Measurements from ENCODE around the gene STK32B. TPM values are rescaled to one million over a fixed set of nuclear protein-coding genes. Genes with fewer than 3 reads are reported as not detected.

Gene STK32B
- total and polyA plus RNA-seq, 11 donors, result 0.08 to 2.0 (median 0.25) TPM

DNA sequence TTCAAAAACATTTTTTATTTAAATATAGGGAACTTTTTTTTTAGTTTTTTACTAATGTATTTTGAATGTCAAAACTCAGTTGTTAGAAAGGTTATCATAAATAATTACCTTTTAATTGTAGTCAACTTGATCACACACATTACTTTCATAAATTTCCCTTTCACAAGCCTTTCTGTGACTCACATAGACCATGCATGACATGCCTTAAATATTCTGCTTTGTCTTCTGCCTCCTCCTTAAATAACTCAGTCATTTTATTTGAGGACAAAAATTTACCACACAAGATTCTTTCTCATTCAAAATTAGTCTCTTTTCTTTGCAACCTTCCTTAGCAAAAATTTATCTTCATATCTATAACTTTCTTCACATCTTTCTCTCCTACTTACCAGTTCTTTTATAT lies 437.1 kb downstream of the STK32B start:
- TF ChIP-seq POLR2A (IDR thresholded peaks at IDR 0.05), result no peak
- TF ChIP-seq, protein P1, sequence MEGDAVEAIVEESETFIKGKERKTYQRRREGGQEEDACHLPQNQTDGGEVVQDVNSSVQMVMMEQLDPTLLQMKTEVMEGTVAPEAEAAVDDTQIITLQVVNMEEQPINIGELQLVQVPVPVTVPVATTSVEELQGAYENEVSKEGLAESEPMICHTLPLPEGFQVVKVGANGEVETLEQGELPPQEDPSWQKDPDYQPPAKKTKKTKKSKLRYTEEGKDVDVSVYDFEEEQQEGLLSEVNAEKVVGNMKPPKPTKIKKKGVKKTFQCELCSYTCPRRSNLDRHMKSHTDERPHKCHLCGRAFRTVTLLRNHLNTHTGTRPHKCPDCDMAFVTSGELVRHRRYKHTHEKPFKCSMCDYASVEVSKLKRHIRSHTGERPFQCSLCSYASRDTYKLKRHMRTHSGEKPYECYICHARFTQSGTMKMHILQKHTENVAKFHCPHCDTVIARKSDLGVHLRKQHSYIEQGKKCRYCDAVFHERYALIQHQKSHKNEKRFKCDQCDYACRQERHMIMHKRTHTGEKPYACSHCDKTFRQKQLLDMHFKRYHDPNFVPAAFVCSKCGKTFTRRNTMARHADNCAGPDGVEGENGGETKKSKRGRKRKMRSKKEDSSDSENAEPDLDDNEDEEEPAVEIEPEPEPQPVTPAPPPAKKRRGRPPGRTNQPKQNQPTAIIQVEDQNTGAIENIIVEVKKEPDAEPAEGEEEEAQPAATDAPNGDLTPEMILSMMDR (IDR thresholded peaks at IDR 0.05), result no peak
- ATAC-seq, result no peak
- Histone ChIP-seq H3K4me1 (no peaks in the 10 kb centered on the region), H3K4me3 (no peak overlapping the region), H3K9me3 (peaks cover 0 to 50% (median 27%) of the 10 kb centered on the region in 12 donors), H3K27me3 (no peaks in the 10 kb centered on the region), H3K27ac (no peak overlapping the region), H3K36me3 (no peaks in the 10 kb centered on the region)
- intact Hi-C loops (cut with DNase I), result no loop called here
- DNase-seq, result no peak

DNA sequence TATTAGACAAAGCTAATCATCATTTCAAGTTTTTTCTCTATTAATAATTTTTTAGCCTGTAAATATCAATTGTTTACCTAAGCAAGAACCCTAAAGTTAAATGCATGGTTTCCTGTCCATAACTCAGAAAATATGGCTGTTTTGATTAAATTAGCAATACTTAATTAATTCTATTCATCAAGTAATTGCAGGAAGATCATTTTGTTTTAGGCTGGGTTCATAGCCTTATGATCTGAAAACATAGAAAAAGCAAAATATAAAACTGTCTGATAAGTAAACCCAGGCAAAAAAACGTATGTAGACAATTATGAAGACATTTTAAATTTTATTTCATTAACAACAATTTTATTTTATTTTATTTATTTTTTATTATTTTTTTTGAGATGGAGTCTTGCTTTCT lies 438.0 kb downstream of the STK32B start:
- TF ChIP-seq, protein P1 (IDR thresholded peaks at IDR 0.05), result no peak
- no peak for TF ChIP-seq POLR2A (IDR thresholded peaks at IDR 0.05)
- peaks cover 0 to 51% (median 27%) of the 10 kb centered on the region in 12 donors for H3K9me3 ChIP-seq
- no peaks in the 10 kb centered on the region for H3K4me1 ChIP-seq
- 42 to 68% (median 60%) methylated on average over 1 of the region's 1 CpG for WGBS, 4 donors
- ATAC-seq, result no peak
- H3K27me3 ChIP-seq, result no peaks in the 10 kb centered on the region
- H3K36me3 ChIP-seq, result no peaks in the 10 kb centered on the region
- H3K27ac ChIP-seq, result no peak overlapping the region
- no peak overlapping the region for H3K4me3 ChIP-seq
- intact Hi-C loops (cut with DNase I), result no loop called here
- no peak for DNase-seq

DNA sequence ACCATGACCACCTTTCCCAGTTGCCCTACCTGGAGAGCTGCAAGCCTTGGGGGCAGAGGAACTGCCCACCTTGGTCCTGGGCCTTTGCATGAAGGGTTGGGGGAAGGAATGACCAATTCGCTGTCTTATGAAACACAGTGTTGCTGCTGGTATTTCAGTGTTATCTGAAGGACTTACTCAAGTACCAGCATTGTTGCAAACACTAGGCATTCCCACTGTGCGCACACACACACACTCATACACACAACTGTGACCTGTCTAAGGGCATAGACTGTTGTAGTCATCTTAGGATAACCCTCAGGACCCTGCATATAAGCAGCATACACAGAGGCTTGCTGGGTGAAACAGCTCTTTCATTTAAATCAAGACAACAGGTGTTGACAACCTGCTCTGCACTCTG lies 446.2 kb downstream of the STK32B start:
- TF ChIP-seq POLR2A (IDR thresholded peaks at IDR 0.05), result no peak
- TF ChIP-seq, protein P1 (IDR thresholded peaks at IDR 0.05), result no peak
- ATAC-seq (no peak), DNase-seq (no peak)
- peaks cover 0 to 3% (median 0%) of the 10 kb centered on the region in 9 donors for H3K36me3 ChIP-seq
- intact Hi-C loops (cut with DNase I), result no loop called here
- H3K27me3 ChIP-seq, result no peaks in the 10 kb centered on the region
- H3K4me1 ChIP-seq, result no peaks in the 10 kb centered on the region
- H3K9me3 ChIP-seq, result peaks cover 0 to 5% (median 0%) of the 10 kb centered on the region in 12 donors
- no peak overlapping the region for H3K27ac ChIP-seq
- H3K4me3 ChIP-seq, result no peak overlapping the region
- 54 to 91% (median 85%) methylated on average over 2 of the region's 2 CpGs for WGBS, 4 donors

DNA sequence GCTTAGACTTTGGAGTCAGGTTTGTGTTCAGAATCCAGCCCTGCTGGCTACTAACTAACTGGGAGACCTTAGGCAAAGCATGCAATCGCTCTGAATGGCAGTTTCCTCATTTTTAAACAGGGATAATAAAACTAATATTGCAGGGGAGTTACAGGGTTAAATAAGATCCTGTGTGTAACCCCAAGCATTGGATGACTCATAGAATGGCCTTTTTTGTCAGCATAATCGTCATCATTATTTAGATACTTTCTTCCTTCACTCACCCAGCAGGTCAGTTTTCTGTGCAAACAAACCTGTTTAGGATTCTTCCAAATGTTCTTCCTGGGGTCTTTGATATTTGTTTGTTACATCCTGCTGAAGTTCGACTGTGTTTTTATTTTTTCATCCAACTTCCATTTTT lies 448.9 kb downstream of the STK32B start:
- intact Hi-C loops (cut with DNase I), result no loop called here
- DNase-seq (no peak), ATAC-seq (no peak)
- H3K36me3 ChIP-seq, result peaks cover 0 to 3% (median 0%) of the 10 kb centered on the region in 9 donors
- H3K27me3 ChIP-seq, result no peaks in the 10 kb centered on the region
- no peak overlapping the region for H3K27ac ChIP-seq
- no peaks in the 10 kb centered on the region for H3K4me1 ChIP-seq
- TF ChIP-seq POLR2A (IDR thresholded peaks at IDR 0.05), result no peak
- TF ChIP-seq, protein P1 (IDR thresholded peaks at IDR 0.05), result no peak
- no peaks in the 10 kb centered on the region for H3K9me3 ChIP-seq
- H3K4me3 ChIP-seq, result no peak overlapping the region
- 56 to 69% (median 65%) methylated on average over 3 of the region's 3 CpGs for WGBS, 4 donors

All from heart left ventricle (tissue), 16 donors.